ENCODE results near the gene PRDM1.
A peak's percentile ranks its signal among the peaks of the same experiment; 100 is the strongest.

The PRDM1 gene

DNA sequence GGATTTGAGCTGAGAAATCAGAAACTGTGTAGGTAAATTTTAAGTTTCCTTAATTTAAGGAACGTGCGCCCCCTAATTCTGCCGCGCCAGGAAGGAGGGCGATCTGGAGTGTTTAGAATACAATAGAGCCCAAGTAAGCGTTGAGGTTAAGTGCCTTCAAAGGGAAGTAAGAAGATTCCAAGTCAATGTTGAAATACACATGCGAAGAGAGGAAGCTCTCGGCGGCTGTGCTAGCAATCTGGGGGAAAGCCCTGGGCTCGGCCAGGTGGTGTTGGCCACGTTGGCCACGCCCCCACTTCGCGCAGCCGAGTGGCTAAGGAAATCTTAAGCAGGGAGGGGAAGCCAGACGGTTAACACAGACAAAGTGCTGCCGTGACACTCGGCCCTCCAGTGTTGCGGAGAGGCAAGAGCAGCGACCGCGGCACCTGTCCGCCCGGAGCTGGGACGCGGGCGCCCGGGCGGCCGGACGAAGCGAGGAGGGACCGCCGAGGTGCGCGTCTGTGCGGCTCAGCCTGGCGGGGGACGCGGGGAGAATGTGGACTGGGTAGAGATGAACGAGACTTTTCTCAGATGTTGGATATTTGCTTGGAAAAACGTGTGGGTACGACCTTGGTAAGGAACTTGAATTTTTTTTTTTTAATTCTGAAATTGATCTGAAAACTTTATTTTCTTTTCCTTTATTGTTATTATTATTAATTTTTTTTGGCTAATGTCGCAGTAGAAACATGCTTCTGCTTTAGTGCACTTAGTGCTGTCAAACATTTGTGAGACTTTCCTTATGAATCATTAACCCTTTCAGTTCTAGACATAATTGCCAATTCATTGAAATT, at the start of gene PRDM1:
Gene PRDM1 (plus strand): TSS at position 353 of the 830 bp plus-strand sequence. CDS start 218 bp downstream, at position 571.
- Histone ChIP-seq H3K9me3 (ENCODE audit: control insufficient read depth, insufficient read depth, low read length) (no peaks in the 10 kb centered on the region), H3K4me1 (ENCODE audit: insufficient read depth, low read length) (peaks cover 13% of the 10 kb centered on the region), H3K9ac (ENCODE audit: low read depth, low read length) (peak within 1 kb of the TSS; percentile 53), H3K36me3 (ENCODE audit: insufficient read depth, low read length) (no peaks in the 10 kb centered on the region)

DNA sequence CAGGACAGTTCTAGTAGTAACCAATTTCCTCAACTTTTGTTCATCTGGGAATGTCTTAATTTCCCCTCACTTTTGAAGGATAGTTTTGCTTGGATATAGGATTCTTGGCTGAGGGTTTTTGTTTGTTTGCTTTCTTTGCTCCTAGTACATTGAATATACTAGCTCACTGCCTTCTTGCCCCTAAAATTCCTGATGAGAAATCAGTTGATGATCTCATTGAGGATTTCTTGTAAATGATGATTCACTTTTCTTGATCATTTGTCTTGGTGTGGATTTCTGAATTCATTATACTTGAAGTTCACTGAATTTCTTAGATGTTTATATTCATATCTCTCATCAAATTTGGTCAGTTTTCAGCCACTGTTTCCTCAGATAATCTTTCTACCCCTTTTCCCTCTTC, 49.1 kb upstream of the PRDM1 start:
- H3K4me1 ChIP-seq (ENCODE audit: insufficient read depth, low read length): no peaks in the 10 kb centered on the region
- peaks cover 10% of the 10 kb centered on the region for H3K9me3 ChIP-seq (ENCODE audit: control insufficient read depth, insufficient read depth, low read length)
- H3K36me3 ChIP-seq (ENCODE audit: insufficient read depth, low read length): no peaks in the 10 kb centered on the region
- no peak overlapping the region for H3K9ac ChIP-seq (ENCODE audit: low read depth, low read length)

DNA sequence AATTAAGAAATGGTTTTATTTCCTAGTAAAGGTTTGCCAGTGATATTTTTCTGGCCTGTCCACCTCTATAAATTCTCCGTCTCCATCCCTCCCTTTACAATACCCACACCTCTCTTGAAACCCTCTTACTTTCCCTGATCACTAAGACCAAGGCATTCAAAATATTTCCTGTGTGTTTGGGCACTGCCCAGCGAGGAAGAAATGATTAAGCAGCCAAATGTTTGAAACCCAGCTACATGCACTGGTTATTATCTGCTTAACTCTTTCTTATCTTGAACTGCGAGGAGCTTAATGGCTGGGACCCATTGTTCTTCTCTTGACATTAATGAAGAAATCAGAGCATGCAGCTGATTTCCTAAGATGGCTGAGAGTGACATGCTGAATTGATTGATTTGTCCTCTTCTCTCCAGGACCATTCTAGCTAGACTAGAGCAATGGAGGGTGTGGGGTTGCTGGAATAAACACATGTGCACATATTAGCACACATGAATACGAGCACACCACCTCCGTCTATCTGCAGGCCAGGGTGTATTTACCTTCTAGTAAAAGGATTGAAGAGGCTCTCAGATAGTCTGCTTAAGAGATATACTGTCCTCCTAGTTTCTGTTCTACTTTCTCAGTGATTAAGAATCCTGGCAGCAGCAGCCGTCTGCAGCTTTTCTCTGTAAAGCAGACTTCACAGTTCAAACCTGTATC, 46.1 kb upstream of the PRDM1 start:
- H3K9me3 ChIP-seq (ENCODE audit: control insufficient read depth, insufficient read depth, low read length): peaks cover 8% of the 10 kb centered on the region
- no peak overlapping the region for H3K9ac ChIP-seq (ENCODE audit: low read depth, low read length)

DNA sequence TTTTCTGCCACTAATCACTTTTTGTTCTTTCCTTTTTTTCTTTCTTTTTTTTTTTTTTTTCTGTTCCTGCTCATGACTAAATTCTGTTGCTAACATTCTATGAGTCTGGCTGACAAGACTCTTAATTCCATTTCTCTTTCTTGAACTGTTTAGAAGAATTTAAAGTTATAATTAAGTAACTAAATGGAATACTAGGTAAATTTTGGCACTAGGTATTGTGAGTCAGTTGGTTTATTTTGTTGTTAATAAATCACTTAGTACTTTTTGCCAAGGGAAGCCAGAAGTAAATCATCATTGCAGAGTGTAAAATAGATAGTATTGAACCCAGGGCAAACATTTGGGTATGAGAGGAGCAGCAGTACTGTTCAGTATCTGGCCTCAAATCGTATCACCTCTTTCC, 42.0 kb upstream of the PRDM1 start:
- no peaks in the 10 kb centered on the region for H3K9me3 ChIP-seq (ENCODE audit: control insufficient read depth, insufficient read depth, low read length)
- no peaks in the 10 kb centered on the region for H3K36me3 ChIP-seq (ENCODE audit: insufficient read depth, low read length)
- H3K4me1 ChIP-seq (ENCODE audit: insufficient read depth, low read length): peaks cover 2% of the 10 kb centered on the region; the same call in 1 of the 2 replicates
- no peak overlapping the region for H3K9ac ChIP-seq (ENCODE audit: low read depth, low read length)

More for the DNA sequence above, 46.1 kb upstream of the PRDM1 start:
- Histone ChIP-seq H3K36me3 (ENCODE audit: insufficient read depth, low read length) (no peaks in the 10 kb centered on the region), H3K4me1 (ENCODE audit: insufficient read depth, low read length) (no peaks in the 10 kb centered on the region)

DNA sequence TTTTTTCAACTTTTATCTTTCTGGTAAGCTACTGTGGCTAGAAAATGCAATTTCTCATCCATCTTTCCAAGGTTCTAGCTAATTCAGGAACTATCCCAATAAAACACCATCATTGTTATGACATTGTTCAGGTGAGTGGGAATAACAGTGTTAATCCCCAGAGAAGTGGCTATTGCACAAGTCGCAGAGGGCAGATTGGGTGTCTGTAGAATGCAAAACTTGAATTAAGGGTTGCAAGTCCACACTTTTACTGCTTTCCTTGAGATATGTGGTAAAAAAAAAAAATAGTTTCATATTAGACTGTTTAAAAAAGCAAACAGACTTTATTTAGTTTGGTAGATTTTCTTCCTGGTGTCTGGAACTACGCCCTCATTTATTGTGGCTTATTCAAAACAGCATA, 41.1 kb upstream of the PRDM1 start:
- no peaks in the 10 kb centered on the region for H3K9me3 ChIP-seq (ENCODE audit: control insufficient read depth, insufficient read depth, low read length)
- no peak overlapping the region for H3K9ac ChIP-seq (ENCODE audit: low read depth, low read length)
- H3K36me3 ChIP-seq (ENCODE audit: insufficient read depth, low read length): no peaks in the 10 kb centered on the region
- H3K4me1 ChIP-seq (ENCODE audit: insufficient read depth, low read length): peaks cover 2% of the 10 kb centered on the region; the same call in 1 of the 2 replicates

DNA sequence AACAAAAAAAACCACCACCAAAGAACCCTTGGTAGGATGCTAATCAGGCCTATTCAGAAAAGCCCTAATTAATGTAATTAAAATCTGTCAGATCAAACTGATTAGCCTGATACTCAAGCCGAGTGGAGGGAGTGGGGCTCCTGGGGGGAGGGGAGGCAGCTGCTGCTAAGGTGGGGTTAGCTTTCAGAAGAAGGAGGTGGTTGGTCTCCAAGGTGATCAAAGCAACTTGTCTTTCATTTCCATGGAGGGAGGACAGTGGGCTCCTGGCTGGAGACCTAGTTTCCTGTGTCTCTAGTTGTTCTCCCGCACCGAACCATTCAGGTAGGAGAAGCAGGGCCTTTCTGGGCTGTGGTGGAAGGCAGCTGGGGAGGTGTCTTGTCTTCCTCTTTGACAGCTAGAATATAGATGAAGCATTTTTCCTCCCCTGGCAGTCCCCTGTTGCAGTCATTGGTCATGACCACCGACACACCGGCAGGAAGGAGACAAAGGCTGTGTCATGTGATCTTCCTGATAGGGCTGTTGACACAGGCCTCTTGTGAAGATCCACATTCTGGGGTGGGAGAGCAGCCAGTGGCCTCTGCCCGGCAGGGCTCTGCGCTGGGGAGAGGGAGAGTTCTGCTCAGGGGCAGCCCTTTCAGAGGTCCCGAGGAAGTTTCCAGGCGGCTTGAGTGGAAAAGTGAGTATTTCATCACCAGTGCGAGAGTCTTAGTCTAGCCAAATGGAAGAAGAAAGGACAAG, 39.9 kb upstream of the PRDM1 start:
- Histone ChIP-seq H3K9me3 (ENCODE audit: control insufficient read depth, insufficient read depth, low read length) (no peaks in the 10 kb centered on the region), H3K4me1 (ENCODE audit: insufficient read depth, low read length) (peaks cover 9% of the 10 kb centered on the region), H3K36me3 (ENCODE audit: insufficient read depth, low read length) (no peaks in the 10 kb centered on the region), H3K9ac (ENCODE audit: low read depth, low read length) (no peak overlapping the region)

DNA sequence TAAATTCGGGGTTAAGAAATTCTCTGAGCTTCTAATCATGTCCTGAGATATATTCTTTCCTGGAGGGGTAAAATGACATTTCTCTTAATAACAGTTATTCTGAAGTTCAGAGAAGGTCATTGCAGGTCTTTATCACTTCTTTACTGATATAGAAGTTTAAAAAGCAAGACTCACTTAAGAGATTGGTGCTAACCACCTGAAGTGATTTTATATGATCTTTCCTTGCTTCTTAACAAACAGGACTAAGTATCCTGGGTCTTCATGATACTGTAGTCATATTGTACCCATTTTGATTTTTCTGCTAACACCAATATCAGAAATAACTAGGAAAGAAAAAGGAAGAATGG, 39.3 kb upstream of the PRDM1 start:
- Histone ChIP-seq H3K36me3 (ENCODE audit: insufficient read depth, low read length) (no peaks in the 10 kb centered on the region), H3K9ac (ENCODE audit: low read depth, low read length) (no peak overlapping the region), H3K4me1 (ENCODE audit: insufficient read depth, low read length) (peaks cover 15% of the 10 kb centered on the region), H3K9me3 (ENCODE audit: control insufficient read depth, insufficient read depth, low read length) (no peaks in the 10 kb centered on the region)

DNA sequence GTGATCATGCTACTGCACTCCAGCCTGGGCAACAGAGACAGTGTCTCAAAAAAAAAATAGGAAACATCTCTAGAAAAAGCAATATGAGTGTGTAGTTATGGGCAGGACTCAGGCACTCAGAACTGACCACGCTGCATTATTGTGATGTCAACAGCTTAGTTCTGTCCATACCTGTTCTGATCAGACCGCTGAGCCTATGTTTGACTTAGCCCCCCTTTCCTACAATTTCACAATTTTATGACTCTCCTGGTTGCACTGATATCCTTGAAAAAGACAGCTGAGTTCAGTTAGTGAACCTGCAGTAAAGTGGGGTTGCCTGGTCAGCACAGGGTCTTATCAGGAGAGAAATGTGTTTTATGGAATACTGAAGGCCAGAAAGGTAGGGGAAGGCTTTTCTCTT, 37.8 kb upstream of the PRDM1 start:
- Histone ChIP-seq H3K36me3 (ENCODE audit: insufficient read depth, low read length) (no peaks in the 10 kb centered on the region), H3K9me3 (ENCODE audit: control insufficient read depth, insufficient read depth, low read length) (no peaks in the 10 kb centered on the region), H3K9ac (ENCODE audit: low read depth, low read length) (no peak overlapping the region), H3K4me1 (ENCODE audit: insufficient read depth, low read length) (peaks cover 19% of the 10 kb centered on the region)

DNA sequence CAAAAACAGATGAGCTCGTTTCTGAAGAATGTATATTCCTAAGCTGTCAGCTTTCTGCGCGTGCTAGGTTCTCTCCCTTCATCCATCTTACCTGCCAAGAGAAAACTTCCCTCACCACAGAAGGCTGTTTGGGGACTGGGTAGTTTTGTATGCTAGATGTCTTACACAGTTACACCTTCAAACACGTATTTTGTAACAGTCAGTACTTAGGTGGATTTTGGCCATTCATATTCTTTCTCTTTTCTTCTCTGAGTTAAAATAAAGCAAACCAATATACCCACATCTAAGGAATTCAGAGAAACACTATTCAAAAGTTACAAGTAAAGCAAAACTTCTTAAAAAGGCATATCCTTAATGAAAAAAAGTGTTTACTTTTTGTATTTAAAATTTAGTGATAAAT, 35.6 kb upstream of the PRDM1 start:
- Histone ChIP-seq H3K4me1 (ENCODE audit: insufficient read depth, low read length) (peaks cover 19% of the 10 kb centered on the region), H3K9ac (ENCODE audit: low read depth, low read length) (no peak overlapping the region), H3K36me3 (ENCODE audit: insufficient read depth, low read length) (no peaks in the 10 kb centered on the region), H3K9me3 (ENCODE audit: control insufficient read depth, insufficient read depth, low read length) (no peaks in the 10 kb centered on the region)

DNA sequence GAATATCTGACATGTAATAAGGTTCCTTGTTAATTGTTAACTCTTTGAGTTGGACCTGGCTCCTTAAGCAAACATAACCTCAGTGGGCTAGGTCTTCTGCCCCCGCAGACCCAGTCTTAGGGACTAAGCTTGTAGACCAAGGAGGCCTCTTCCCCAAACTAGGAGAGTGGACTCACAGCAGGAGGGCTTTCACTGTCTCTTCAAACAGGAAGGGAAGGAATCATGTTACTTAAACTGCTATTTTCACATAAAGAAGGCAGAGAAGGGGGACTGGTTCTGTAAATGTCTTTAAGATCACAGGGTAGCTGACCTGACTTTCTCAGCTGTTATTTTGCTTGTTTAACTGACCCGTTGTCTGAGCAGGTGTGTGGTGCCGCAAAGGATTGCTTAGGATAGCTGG, 34.9 kb upstream of the PRDM1 start:
- Histone ChIP-seq H3K4me1 (ENCODE audit: insufficient read depth, low read length) (peaks cover 22% of the 10 kb centered on the region), H3K9ac (ENCODE audit: low read depth, low read length) (no peak overlapping the region), H3K36me3 (ENCODE audit: insufficient read depth, low read length) (no peaks in the 10 kb centered on the region), H3K9me3 (ENCODE audit: control insufficient read depth, insufficient read depth, low read length) (no peaks in the 10 kb centered on the region)

DNA sequence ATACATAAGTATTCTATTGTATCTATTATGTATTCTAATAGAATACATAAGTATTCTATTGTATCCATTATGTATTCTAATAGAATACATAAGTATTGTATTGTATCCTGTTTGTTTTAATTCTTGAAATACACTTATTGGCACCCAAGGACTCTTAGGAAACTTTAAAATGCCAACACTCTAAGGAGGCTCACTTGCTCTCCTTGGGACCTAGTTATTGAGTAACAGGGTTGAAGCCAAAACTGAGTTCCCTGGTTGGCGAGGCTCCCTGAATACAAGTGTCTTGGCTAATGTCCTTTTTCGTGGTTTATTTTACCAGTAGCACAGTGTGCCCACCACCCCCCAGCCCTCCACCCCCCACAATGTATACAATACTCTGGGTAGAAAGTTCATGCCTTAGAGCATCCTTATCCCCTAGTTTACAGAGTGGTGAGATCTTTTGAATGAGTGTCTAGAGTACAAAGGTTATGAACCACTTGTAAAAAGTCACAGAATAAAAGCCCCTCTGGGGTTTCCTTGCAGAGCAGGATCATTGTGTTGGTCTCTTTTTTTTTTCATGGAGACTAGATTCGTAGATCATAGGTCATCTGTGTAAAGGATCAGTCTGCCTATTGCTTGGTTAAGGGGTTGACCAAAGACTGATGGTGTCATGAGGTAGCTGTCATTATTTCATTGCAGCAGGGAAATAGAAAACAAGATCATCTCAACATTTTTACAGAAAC, 32.5 kb upstream of the PRDM1 start:
- Histone ChIP-seq H3K9me3 (ENCODE audit: control insufficient read depth, insufficient read depth, low read length) (no peaks in the 10 kb centered on the region), H3K4me1 (ENCODE audit: insufficient read depth, low read length) (peaks cover 28% of the 10 kb centered on the region), H3K9ac (ENCODE audit: low read depth, low read length) (no peak overlapping the region), H3K36me3 (ENCODE audit: insufficient read depth, low read length) (no peaks in the 10 kb centered on the region)

DNA sequence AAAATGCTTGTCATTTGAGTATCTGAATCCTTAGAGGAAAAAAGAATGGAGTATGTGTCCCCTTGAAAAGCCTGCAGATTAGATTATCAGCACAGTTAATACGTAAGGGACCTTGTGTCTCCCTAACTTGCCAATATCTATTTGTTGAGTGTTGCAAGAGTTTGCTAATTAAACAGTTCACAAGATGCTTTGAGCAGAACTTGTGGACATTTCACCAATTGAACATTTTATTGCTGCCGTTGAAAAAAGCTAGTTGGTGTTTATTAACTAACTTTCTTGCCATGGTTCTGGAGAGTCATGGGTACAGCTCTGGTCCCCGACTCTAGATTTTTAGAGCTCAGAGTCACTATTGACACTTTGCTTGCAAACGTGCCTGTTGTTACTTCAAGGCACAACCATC, 30.6 kb upstream of the PRDM1 start:
- H3K9me3 ChIP-seq (ENCODE audit: control insufficient read depth, insufficient read depth, low read length): no peaks in the 10 kb centered on the region

DNA sequence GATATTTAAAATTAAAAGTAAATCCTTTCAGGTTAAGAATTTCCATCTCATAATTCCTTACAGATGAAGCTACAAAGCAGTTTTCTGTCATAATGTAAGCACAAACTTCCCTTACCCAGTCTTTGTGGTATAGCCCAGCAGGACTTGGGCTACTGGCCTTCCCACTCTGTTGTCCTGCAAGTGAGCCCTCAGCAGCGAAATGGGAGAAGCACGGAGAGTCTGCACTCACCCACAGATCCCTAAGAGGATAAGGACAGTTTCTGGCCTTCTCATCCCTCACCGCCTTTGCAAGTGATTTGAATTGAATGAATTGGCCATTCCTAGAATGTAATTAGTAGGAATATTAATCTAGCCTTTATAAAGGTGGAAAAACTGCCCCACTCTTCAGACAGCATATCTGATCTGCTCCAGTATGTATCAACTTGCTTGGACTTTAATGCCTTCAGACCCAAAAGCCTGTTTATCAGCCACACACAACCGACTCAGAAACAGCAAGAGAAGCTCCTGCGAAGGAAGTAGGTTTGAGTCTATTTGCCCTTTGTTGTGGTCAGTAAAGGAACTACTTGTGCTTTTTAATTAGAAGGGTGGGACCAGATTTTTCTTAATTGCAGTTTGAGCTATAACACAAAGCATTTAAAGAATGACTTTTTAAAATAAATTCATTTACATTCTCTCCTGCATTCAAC, 29.9 kb upstream of the PRDM1 start:
- Histone ChIP-seq H3K9me3 (ENCODE audit: control insufficient read depth, insufficient read depth, low read length) (no peaks in the 10 kb centered on the region), H3K9ac (ENCODE audit: low read depth, low read length) (no peak overlapping the region), H3K4me1 (ENCODE audit: insufficient read depth, low read length) (peaks cover 22% of the 10 kb centered on the region)

More for the DNA sequence above, 30.6 kb upstream of the PRDM1 start:
- Histone ChIP-seq H3K36me3 (ENCODE audit: insufficient read depth, low read length) (no peaks in the 10 kb centered on the region), H3K9ac (ENCODE audit: low read depth, low read length) (no peak overlapping the region), H3K4me1 (ENCODE audit: insufficient read depth, low read length) (peaks cover 26% of the 10 kb centered on the region)

More for the DNA sequence above, 29.9 kb upstream of the PRDM1 start:
- H3K36me3 ChIP-seq (ENCODE audit: insufficient read depth, low read length): no peaks in the 10 kb centered on the region

Measured in ES-I3 (cell line).